GM11168 (cell line): ENCODE results near the gene ADAM12.

Experiments
- in situ Hi-C: fragments of 300-500 bp; cut with MboI; formaldehyde crosslinking; loops from one replicate; pipeline ENCODE4 v1.12.0; 2022; ENCODE audit warnings: low sequenced_read_pairs; ENCODE audit not compliant: unreplicated experiment

ADAM12 gene, protein sequence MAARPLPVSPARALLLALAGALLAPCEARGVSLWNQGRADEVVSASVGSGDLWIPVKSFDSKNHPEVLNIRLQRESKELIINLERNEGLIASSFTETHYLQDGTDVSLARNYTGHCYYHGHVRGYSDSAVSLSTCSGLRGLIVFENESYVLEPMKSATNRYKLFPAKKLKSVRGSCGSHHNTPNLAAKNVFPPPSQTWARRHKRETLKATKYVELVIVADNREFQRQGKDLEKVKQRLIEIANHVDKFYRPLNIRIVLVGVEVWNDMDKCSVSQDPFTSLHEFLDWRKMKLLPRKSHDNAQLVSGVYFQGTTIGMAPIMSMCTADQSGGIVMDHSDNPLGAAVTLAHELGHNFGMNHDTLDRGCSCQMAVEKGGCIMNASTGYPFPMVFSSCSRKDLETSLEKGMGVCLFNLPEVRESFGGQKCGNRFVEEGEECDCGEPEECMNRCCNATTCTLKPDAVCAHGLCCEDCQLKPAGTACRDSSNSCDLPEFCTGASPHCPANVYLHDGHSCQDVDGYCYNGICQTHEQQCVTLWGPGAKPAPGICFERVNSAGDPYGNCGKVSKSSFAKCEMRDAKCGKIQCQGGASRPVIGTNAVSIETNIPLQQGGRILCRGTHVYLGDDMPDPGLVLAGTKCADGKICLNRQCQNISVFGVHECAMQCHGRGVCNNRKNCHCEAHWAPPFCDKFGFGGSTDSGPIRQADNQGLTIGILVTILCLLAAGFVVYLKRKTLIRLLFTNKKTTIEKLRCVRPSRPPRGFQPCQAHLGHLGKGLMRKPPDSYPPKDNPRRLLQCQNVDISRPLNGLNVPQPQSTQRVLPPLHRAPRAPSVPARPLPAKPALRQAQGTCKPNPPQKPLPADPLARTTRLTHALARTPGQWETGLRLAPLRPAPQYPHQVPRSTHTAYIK

DNA sequence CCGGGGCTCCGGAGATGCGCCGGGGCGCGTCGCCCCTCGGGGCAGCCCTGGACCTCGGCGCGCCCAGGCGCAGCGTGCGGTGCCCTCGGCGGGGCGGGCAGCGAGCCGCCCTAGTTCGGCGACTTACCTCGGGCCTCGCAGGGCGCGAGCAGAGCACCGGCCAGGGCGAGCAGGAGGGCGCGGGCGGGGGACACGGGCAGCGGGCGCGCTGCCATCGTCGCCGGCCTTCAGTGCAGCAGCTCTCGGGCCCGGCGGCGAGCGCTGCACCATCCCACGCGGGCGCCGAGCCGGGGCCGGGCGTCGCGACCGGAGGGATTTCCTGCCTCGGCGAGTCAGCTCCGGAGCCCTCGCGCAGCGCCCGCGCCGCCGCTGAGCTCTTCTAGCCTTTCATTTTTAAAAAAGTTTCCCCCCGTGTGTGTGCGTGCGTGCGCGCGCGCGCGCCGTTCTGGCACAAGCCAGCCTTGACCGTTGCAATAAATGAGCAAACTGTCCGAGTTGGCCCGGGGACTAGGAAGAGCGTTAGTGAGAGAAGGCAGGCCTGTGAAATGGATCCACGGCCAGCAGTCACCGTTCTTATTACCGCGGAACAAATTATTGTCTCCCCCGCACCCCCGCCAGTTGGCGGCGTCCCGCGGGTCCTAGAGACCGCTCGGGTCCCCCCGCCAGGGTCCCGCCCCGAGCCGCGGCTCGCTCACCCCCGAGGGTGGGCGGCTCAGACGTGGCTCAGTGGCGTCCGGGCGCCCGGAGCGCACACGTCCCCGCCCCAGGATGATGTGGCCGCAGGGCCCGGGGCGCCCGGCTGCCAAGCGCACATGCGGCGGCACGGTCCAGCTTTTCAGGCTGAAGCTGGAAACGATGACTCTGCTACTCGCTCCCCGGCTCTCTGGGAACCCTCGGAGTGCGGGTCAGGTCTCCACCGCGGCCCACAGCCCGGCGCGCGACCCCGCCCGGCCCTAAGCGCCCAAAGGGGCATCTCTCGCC lies at the start of gene ADAM12:
ADAM12 (minus strand) TSS at position 547 of the 981 bp plus-strand sequence; CDS start at position 215, 332 bp downstream.
- in situ Hi-C loops: no loop called here

DNA sequence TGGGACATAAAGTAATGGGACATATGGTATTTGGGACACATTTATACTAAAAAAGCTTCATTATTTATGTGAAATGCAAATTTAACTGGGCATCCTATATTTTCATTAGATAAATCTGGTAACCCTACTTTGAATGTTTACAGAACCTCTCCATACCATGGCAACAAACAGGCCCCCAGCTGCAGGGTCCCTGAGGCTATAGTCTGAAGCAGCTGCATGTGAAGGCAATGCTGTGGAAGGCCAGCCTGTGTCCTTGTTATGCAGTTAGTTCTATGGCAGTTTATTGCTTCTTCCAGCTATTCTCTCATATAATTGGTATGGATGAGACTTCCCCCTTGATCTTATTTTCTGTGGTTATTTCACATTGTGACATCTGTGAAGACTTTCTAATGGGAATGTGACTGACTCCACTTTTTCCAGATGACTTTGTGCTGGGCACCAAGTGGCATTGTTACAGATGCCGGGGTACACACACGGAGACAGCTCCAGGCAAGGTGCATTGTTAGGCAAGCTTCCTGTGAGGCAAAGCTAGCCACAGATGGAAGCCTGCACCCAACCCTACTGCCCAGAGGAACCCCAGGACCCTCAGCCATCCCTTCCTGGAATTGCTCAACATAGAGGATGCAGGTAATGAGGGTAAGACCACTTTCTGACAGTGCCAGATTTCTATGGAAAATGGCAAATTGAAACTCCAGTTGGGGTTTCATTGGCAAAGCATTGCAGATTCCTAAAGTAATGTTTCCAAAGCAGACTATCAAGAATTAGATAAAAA lies 49.5 kb upstream of the ADAM12 start:
- in situ Hi-C loops: no loop called here

DNA sequence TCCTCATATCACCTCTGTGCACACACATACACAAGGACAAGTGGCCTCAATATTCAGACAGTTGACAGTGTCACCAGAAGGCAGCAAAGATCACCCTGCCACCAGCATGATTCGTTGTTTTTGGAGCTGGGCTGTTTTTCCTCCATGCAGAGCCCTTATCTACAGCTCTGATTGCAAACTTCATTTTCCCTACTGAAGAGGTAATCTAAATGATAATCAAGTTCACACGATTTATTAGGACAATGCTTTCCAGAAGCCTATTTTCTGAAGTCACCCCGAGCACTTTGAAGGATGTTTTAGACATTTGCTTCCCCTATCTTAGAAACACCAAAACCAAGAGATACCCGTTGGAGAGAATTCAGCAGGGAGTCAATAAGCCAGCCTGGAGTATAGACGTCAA lies 46.0 kb upstream of the ADAM12 start:
- in situ Hi-C loops: no loop called here

DNA sequence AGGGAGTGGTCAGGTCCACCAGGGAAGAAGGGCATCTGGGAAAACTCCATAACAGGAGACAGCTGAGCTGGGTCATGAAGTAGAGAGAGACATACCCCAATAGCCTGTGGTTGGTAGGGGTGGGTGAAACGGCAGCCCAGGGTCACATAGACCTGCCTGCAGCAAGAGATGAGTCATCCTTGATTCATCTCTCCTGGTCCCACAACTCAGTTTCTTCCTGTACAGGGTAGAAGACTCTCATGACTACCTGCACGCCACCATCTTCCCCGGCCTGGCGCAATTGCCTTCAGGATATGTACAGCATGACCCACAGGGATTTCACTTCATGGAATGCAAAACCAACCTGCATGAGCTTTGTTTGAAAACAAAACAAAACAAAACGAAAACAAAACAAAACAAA lies 45.1 kb upstream of the ADAM12 start:
- in situ Hi-C loops: no loop called here

DNA sequence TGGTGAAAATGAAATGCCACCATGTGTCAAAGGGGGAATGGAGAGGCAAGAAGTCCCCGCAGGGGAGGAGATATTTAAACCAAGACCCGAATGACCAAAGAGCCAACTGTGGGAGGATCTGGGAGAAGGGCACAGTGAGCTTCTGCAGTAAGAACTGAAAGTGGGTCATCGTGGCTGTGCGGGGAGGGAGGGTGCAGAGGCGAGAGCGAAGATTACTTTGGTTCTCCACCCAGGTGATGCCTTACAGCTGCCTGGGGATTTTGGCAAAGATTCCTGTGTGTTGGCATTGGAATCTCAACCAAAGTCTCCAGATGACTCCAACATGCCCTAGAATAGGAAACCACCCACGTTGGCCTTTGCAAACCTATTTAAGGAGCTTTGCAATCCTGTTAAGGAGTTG lies 44.2 kb upstream of the ADAM12 start:
- in situ Hi-C loops: no loop called here

DNA sequence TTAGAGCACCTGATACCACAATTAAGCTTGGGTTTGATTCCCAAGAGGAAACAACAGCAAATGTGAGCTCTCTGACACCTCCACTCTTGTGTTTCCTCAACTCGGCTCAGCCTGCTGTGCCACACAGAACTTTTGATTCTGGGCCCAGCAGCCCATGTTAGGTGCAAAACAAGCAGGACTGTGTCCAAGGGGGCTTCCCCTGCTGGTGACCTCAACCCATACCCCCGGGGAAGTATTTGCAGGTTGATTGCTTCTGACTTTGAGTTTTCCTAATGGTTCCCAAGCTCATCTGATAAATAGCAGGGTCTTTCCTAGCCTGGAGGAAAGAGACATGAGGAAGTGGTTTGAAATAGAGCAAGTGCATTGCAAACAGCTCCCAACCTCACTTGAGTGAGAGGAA lies 43.5 kb upstream of the ADAM12 start:
- in situ Hi-C loops: no loop called here

DNA sequence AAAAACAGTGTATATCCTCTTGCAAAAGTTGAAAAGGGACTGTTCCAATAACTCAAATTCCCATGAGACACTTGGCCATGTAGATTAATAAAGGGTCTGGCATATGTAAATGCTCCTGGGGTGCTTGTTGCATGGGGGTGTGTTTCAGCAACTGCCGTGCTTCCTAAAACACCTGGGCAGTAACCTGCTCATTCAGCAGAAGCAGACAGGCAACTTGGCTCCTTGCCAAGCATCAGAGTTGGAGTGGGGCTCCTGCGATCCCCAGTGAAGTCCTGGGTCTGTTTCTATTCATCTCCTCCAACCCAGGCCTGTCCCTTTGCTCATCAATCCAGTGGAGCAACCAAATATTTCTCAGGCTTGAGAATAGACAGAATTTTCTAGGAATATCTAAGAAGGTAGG lies 42.2 kb upstream of the ADAM12 start:
- in situ Hi-C loops: no loop called here

DNA sequence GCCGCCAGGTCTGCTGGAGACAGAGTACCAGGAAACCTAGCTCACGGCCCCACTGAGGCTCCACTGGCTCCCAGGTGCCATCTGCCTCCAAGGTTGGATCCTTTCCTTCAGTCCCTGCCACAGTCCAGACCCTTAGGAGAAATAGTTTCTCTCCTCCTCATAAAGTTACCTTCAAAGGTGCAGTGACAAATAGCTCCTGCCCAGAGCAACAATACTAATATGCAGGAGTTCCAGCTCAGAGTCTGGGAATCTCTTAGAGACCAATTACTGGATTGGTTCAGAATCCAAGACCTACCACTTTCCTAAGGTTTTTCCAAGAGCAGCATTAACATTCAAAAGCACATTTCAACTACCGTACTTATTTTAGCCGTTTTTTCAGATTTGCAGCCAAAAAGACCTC lies 41.0 kb upstream of the ADAM12 start:
- in situ Hi-C loops: no loop called here

DNA sequence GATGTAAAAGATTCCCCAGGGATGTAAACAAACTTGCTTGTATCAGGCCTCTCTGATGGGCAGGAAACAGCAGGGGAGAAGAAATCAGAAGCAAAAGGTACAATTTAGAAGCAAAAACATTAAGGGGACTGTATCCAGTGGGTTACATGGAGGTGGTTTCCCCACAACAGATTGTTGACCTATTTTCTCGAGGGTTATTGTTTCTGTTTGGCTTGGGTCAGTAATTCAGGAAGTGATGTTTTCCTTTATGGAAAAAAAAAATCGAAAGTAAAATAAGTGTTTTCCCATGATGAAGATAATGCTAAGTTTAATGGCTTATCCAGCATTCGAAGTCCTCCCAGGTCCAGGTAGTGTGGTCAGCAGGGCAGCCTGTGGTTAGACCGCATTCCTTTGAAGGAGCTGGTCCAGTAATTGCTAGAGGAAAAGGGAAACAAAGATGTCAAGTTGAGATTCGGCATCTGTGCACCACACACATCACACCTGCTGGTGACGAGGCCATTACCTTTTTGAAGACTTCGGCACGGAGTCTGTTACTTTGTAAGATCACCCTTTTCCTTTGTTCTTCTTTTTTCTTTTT lies 37.3 kb upstream of the ADAM12 start:
- in situ Hi-C loops: no loop called here

DNA sequence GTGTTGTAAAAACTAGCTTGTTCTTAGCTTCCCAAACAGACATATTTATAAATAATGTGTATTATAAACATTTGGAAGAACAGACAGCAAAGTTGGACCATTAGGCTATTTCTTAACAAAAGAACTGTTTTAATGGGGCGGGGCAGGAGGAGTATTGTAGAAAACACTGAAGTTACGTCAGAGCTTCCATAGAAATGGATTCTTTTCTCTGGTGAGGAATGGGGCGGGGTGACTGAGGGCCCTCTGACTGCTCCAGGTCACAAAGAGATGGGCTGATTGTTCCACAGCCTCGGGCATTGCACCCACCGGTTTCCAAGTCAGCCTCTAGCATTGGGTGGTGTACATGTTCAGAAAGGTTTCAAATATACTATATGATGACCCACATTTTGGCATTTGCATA lies 36.8 kb upstream of the ADAM12 start:
- in situ Hi-C loops: no loop called here

DNA sequence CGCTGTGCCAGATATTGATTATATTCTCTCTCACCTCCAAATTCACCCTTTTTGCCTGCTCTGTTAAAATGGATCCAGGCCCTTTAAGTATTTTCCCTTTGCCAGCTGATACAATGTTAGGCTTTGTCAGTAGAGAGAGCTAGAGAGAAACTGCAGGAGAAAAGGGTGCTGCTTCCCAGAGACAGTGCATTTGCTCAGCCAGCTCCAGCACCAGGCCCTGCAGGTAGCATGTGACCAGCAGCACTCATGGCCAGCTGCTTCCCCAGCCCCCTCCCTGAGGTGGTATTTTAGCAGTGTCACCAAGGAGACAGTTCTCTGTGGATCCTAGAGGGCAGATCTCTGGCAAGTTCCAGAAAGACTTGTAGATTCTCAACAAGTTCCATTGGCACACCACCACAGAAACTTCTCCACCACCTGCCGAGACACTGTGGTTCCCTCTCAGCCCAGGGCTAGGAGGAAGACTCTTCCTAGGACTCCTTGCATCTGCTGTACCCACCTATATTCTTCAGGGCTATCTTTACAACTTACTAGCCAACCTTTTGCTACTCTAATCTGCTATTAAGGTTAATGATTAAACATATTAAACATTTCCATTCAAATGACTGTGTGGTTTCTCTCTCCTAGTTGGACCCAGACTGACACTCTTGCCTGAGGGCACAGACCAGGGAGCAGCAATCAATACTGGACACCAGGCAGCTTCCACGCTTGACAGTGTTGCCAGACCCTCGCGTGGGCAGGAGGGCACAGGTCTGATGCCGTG lies 35.6 kb upstream of the ADAM12 start:
- in situ Hi-C loops: no loop called here

DNA sequence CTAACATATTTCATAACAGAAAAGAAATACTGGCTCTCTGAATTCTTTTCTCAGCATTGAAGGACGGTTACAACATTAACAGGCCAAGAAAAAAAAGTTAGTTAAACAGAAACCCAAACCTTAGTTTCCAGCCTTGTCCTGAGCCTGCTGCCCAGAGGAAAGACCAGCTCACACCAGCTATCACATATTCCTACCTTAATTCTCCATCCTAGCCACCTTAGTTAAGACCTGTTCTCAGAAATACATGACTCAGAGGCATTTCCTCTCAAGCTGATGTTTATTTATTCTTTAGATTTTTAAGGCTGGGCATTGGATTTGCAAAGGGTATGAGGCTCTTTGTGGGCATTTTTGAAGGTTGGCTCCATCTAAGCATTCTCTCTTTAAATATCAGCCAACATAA lies 34.3 kb upstream of the ADAM12 start:
- in situ Hi-C loops: no loop called here

DNA sequence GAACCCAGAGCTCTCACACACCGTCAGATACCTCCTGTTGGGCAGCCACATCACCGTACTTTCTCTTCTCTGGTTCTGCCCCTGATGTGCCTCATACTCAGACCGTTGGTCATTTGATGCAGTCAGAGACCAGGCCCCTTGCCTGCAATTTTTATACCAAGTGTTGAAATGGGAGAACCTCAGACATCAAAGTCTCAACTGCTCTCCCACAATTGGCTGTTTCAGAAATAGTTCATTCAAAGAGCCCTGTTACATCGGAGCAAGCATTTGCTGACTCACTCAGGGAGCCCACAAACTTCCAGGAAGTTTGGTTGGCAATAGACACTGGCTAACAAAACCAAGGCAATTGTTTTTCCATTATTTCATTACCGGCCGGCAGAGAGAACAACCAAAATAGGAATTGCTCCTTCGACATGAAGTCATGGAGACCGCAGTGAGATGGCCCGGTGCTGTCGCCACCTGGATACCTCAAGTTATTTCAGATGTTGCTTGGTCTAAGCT lies 33.5 kb upstream of the ADAM12 start:
- in situ Hi-C loops: no loop called here

DNA sequence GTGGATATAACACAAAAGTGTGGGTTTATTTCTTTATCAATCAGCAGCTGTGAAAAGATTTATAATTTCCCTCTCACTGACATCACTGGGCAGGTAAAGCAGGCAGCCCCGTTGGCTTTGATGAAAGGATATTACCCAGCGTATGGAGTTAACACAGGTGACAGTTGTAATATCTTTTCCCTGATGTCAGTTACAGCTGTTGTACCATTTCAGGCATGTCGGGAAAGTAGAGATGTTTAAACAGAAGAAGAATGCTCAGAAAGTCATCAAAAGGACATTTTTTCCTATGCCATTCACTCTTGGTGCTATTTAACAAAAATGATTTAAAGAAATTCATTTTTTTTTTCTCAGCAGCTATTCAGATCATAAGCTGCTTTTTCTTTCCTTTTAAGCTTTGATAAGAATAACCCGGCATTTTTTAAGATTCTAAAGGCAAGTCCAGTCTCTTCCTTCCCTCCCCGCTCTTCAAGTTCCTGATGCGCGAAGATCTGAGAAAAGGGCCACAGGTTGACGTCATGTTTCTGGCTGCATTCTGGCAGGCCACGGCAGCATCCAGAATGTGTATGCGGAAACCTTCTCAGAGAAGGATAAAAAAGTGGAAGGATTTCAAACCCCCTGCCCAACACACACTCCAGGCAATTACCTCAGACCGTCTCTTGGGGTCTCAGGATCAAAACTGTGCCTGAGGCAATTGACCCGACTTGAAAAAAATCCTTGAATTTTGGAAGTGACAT lies 32.5 kb upstream of the ADAM12 start:
- in situ Hi-C loops: no loop called here

DNA sequence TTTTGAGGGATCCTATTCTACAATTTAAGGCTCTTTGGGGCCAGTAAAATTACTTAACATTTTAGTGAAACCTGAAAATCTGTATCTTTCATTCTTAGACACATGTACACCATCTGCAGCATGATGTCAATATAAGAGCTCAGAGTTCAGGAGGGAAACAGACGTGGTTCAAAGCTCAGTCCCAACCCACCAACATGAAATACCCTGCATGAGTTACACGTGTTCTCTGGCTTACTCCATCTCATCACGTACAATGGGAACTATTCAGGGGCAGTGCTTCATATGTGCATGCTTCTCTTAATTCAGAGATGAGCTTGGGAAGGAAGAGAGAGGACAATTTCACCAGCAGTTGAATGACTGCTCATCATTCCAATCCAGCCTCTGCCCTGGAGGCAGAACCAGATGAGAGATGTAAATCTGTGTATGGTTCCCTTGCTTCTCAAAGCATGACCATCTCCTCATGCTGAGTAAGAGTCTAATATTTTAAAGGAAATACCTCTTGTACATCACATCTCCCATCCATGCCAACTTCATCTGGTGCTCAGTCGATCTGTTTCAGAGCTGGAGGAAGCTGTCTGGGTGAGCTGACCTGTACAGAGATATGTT lies 29.0 kb upstream of the ADAM12 start:
- in situ Hi-C loops: no loop called here

DNA sequence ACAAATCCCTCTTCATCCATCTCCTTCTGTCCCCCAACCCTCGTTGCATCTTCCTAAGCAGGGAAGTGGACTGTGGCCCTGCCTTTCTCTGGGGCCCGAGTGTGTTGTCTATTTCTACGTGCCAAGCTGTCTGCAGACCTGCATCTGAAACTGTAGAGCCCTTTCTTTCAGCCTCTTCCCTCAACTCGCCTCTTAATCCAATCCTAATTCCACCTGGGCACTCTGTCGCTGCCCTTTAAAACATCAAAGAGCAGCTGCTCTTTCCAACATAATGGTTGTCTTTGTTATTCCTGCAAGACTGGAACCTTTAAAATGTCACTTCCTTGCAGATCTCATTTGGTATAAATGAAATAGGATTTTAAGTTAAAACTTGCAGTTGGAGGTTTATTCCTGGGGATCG lies 21.5 kb upstream of the ADAM12 start:
- in situ Hi-C loops: no loop called here

DNA sequence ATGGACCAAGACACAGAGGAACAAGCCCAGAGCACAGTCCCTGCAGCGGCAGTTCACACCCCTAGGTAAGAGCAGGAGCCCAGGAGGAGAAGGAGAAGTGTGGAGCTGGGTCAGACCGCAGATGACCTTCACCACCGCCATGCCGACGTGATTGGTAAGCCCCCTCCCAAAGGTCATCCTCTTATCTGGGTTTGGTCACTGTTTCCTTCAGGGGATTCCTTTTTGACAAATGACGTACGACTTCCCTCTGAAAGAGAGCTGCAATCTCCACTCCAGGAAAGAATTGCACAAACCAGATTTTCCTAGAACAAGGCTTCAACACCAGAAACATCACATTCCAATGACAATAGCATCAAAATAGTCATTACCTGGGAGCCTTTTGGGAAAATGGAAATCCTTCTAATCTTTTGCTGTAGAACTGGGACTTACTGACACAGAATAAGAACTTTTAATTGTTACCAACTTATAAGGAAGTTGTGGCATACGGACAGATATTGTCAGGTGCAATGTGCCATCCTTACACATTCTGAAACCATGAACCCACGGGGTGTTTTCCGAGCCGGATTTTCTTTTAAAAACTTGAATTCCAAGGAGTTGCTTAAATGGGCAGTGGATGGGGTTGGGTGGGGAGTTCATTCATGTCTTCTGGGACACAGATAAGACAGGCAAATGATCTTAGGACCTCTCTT lies 20.8 kb upstream of the ADAM12 start:
- in situ Hi-C loops: no loop called here
